OCI-LY1 (cell line): ENCODE results near the gene DRD4.

Experiments used
- CTCF ChIP-seq: fragments of 200-600 bp; sonication (generic), shearing (Covaris generic); IDR thresholded peaks from 2 replicates; pipeline ENCODE4 v1.5.1; 2017; ENCODE audit warnings: mild to moderate bottlenecking, antibody characterized with exemption, low read length, moderate library complexity, mixed read lengths
- EZH2 ChIP-seq: fragments of 200-600 bp; sonication (generic), shearing (Covaris generic); IDR thresholded peaks from 2 replicates; pipeline ENCODE4 v1.8.0; 2017; ENCODE audit warnings: borderline replicate concordance, mixed run types, mild to moderate bottlenecking, antibody characterized with exemption, low read length, moderate library complexity, mixed read lengths

GRCh38 chr11:639332-639955 lies 2.4 kb downstream of the DRD4 start:
- TF ChIP-seq CTCF, result no peak
- TF ChIP-seq EZH2, result no peak
